Pancreas (tissue), 10 donors: ENCODE measurements around the gene KCNK5. TPM values are rescaled to one million over a fixed set of nuclear protein-coding genes. Genes with fewer than 3 reads are reported as not detected.

Experiments used
- ATAC-seq, 4 donors: fragments of 200-7000 bp; cut with Tn5 transposase; one replicate each; pipeline versions ENCODE4 v1.8.0 to v1.9.1; 2020; ENCODE audit warnings: mild to moderate bottlenecking in 4 of 4, moderate library complexity in 4 of 4
- DNase-seq, 6 donors: peaks; one replicate each; pipeline ENCODE4 v3.0.0-alpha.2; 2020
- FAIRE-seq: peaks from 2 replicates; lab custom pipeline; 2012; peaks lifted over from hg19 to GRCh38; lab: Jason Lieb, UNC
- H3K27ac ChIP-seq, 4 donors: fragments of 200-600 bp; sonication (generic); 1 replicate in 3 of 4; 2 replicates in 1 of 4; pipeline versions ENCODE4 v1.5.0 to v1.8.0; 2020
- H3K27me3 ChIP-seq, 4 donors: fragments of 200-600 bp; one replicate each; pipeline ENCODE4 v1.8.0; 2021
- H3K36me3 ChIP-seq, 3 donors: fragments of 200-600 bp; sonication (generic) in 1 of 3; one replicate each; pipeline versions ENCODE4 v1.5.0 to v1.8.0; 2020 to 2021
- H3K4me1 ChIP-seq, 3 donors: fragments of 200-600 bp; one replicate each; pipeline ENCODE4 v1.8.0; 2021
- H3K4me3 ChIP-seq, 4 donors: fragments of 200-600 bp; sonication (generic) in 2 of 4; one replicate each; pipeline versions ENCODE4 v1.5.0 to v1.8.0; 2020 to 2021
- H3K9me3 ChIP-seq, 4 donors: fragments of 200-600 bp; one replicate each; pipeline ENCODE4 v1.8.0; 2021
- CTCF ChIP-seq, 4 donors: fragments of 200-600 bp; sonication (generic) in 3 of 4; IDR thresholded peaks; one replicate each; pipeline versions ENCODE4 v1.5.0 to v1.8.0; 2021; ENCODE audit warnings: antibody characterized with exemption in 4 of 4
- WGBS, 2 donors: extraction: QIAGEN DNeasy Blood & Tissue Kit; methylation state at CpG; one replicate each; pipeline ENCODE4 v1.1.7; 2013; 5-methylcytosine and 5-hydroxymethylcytosine counted together
- intact Hi-C, 3 donors: fragments of 100-400 bp; cut with DNase I; formaldehyde crosslinking; loops; one replicate each; pipeline versions ENCODE4 v1.11.1 to v1.14.2; 2022
- polyA plus RNA-seq, 2 donors: library from polyadenylated mRNA; stranded (reverse); fragments of 200-250 nt; gene quantifications; one replicate each; pipeline ENCODE4 v1.2.3, GENCODE V29; 2013
- total RNA-seq, 6 donors: library from RNA; stranded (reverse); fragmentation: NEBNext Ultra II Directional in 4 of 6; extraction: Animal tissue kit (Norgen Biotek cat#: 25700) in 4 of 6; gene quantifications; one replicate each; pipeline versions ENCODE4 v1.2.1 to v1.2.4, GENCODE V29; 2021 to 2023
- donor health status: healthy with polysubstance abuse.
- donor health status: DM: no; HTN: no; CAD: no; lungs with moderate emphysema.
- donor health status: DM: no; HTN: no; CAD: no.
- donor health status: control.
- donor health status: control.
- donor health status: Bipolar disorder and iron deficiency.
- donor health status: DM: yes; HTN: yes; CAD: no.
- donor health status: DM: no; HTN: no; CAD: no.
- donor health status: DM: no; HTN: no; CAD: no.
- donor health status: DM: yes; HTN: yes; CAD: no.

Gene KCNK5
- total and polyA plus RNA-seq, 8 donors: 10.8 to 32.4 (median 19.8) TPM

- no peaks in the 10 kb centered on the region for H3K36me3 ChIP-seq
- peaks cover 0 to 6% (median 0%) of the 10 kb centered on the region in 3 donors for H3K4me1 ChIP-seq
- intact Hi-C loops: no loop called here
- FAIRE-seq (peak; percentile 37), ATAC-seq (no peak), DNase-seq (no peak)
- H3K9me3 ChIP-seq: no peaks in the 10 kb centered on the region
- H3K27me3 ChIP-seq: no peaks in the 10 kb centered on the region
- WGBS, 2 donors: 91 to 92% methylated on average over 2 of the region's 2 CpGs
- TF ChIP-seq CTCF (IDR thresholded peaks at IDR 0.05): no peak
- H3K27ac ChIP-seq: no peak overlapping the region
- H3K4me3 ChIP-seq: no peak overlapping the region
Measured at GRCh38 chr6:39266375-39266774, 37.1 kb upstream of the KCNK5 start.

GRCh38 chr6:39263303-39264037, 34.2 kb upstream of the KCNK5 start:
- Histone ChIP-seq H3K4me3 (no peak overlapping the region), H3K4me1 (peaks cover 0 to 6% (median 0%) of the 10 kb centered on the region in 3 donors), H3K27me3 (no peaks in the 10 kb centered on the region), H3K36me3 (no peaks in the 10 kb centered on the region), H3K27ac (no peak overlapping the region), H3K9me3 (no peaks in the 10 kb centered on the region)
- intact Hi-C loops: no loop called here
- DNase-seq (no peak), FAIRE-seq (no peak), ATAC-seq (peak in 3 of 4 donors; percentile 46 to 81 (median 68))
- 44 to 49% methylated on average over 5 of the region's 5 CpGs for WGBS, 2 donors
- no peak for TF ChIP-seq CTCF (IDR thresholded peaks at IDR 0.05)

- no peak for TF ChIP-seq CTCF (IDR thresholded peaks at IDR 0.05)
- WGBS, 2 donors: 90 to 95% methylated on average over 3 of the region's 3 CpGs
- Histone ChIP-seq H3K36me3 (no peaks in the 10 kb centered on the region), H3K4me1 (peaks cover 0 to 6% (median 0%) of the 10 kb centered on the region in 3 donors), H3K27ac (no peak overlapping the region), H3K9me3 (no peaks in the 10 kb centered on the region), H3K27me3 (no peaks in the 10 kb centered on the region), H3K4me3 (no peak overlapping the region)
- intact Hi-C loops: no loop called here
- FAIRE-seq: no peak
- ATAC-seq: no peak
- DNase-seq: no peak
Measured at GRCh38 chr6:39261751-39262150, 32.5 kb upstream of the KCNK5 start.

DNA sequence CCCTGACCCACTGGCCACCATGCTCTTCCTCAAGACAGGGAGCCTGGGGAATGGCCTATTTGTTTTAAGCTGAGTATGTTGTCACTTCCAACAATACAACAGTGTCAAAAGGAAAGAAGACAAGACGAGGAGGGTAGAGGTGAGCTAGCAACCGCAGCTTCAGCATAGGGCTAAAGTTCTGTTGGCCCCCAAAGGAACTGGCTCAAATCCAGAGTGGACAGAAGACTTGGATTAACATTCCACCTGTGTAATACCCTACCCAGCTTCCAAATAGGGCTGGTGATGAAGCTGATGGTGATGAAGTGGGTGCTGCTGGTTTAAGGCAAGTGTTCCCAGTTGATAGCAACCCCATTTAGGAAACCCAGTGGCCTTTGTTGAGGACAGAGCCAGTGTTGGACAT, 31.7 kb upstream of the KCNK5 start:
- 64 to 79% methylated on average over 2 of the region's 2 CpGs for WGBS, 2 donors
- FAIRE-seq: no peak

More for the DNA sequence above, 31.7 kb upstream of the KCNK5 start:
- Histone ChIP-seq H3K27ac (no peak overlapping the region), H3K27me3 (no peaks in the 10 kb centered on the region), H3K4me1 (peaks cover 0 to 6% (median 0%) of the 10 kb centered on the region in 3 donors), H3K4me3 (no peak overlapping the region), H3K9me3 (no peaks in the 10 kb centered on the region), H3K36me3 (no peaks in the 10 kb centered on the region)
- intact Hi-C loops: no loop called here
- TF ChIP-seq CTCF (IDR thresholded peaks at IDR 0.05): no peak
- DNase-seq (no peak), ATAC-seq (no peak)
